ENCODE measurements around the gene VAMP4.
A peak's percentile ranks its signal among the peaks of the same experiment; 100 is the strongest.
"Not testable (repeated sequence)": the region's sequence is repeated elsewhere in the genome, so short reads cannot be mapped to it uniquely, and the experiment has no call there.

Gene VAMP4

GRCh38 chr1:171693541-171693940 lies 48.3 kb downstream of the VAMP4 start:
- DNase-seq = not testable (repeated sequence)

- DNase-seq = no peak
These were observed 58.0 kb downstream of the VAMP4 start for GRCh38 chr1:171683870-171684269.

- no peak for DNase-seq
These were observed 61.5 kb downstream of the VAMP4 start for GRCh38 chr1:171680339-171680738.

- no peak for DNase-seq
These were observed 65.0 kb downstream of the VAMP4 start for GRCh38 chr1:171676823-171677222.

- DNase-seq = no peak
These were observed 67.1 kb downstream of the VAMP4 start for GRCh38 chr1:171674431-171675405.

GRCh38 chr1:171670739-171671138 lies 71.1 kb downstream of the VAMP4 start:
- no peak for DNase-seq

GRCh38 chr1:171668372-171668771 lies 73.5 kb downstream of the VAMP4 start:
- no peak for DNase-seq

GRCh38 chr1:171666114-171666769 lies 75.6 kb downstream of the VAMP4 start:
- no peak for DNase-seq

- no peak for DNase-seq
These were observed 76.9 kb downstream of the VAMP4 start for GRCh38 chr1:171664976-171665375.

GRCh38 chr1:171663854-171664575 lies 77.8 kb downstream of the VAMP4 start:
- no peak for DNase-seq

- DNase-seq = no peak
These were observed 78.6 kb downstream of the VAMP4 start for GRCh38 chr1:171663036-171663853.

- DNase-seq = no peak
These were observed 80.7 kb downstream of the VAMP4 start for GRCh38 chr1:171661076-171661650.

- DNase-seq = not testable (repeated sequence)
These were observed 85.7 kb downstream of the VAMP4 start for GRCh38 chr1:171656206-171656605.

- no peak for DNase-seq
These were observed 86.1 kb downstream of the VAMP4 start for GRCh38 chr1:171655746-171656116.

- DNase-seq = peak; percentile 10 to 44
These were observed 86.7 kb downstream of the VAMP4 start for GRCh38 chr1:171654942-171655745.

GRCh38 chr1:171654201-171654941 lies 87.5 kb downstream of the VAMP4 start:
- DNase-seq = no peak

- DNase-seq = no peak
These were observed 88.1 kb downstream of the VAMP4 start for GRCh38 chr1:171653796-171654195.

GRCh38 chr1:171652234-171652822 lies 89.5 kb downstream of the VAMP4 start, which contains the start of gene MYOC:
Gene MYOC, minus strand, starts transcription at chr1:171652688. Its CDS starts 77 bp downstream, at chr1:171652611.
- no peak for DNase-seq
